Retinal pigment epithelial cell (primary cell): Measurements from ENCODE around the gene ZNF407.

ENCODE experiments used
- DNase-seq: peaks from one replicate; pipeline ENCODE4 v3.0.0-alpha.2; 2010; ENCODE audit warnings: low read depth
- H3K4me3 ChIP-seq: 2 replicates; pipeline ENCODE4 v1.5.1; 2011; ENCODE audit warnings: mild to moderate bottlenecking, low read length, control low read depth, moderate library complexity
- CTCF ChIP-seq: conservative IDR thresholded peaks from 2 replicates; pipeline ENCODE4 v1.5.1; 2011; ENCODE audit warnings: low read depth, low read length, control low read depth, inconsistent platforms

The ZNF407 gene

GRCh38 chr18:74773171-74773624 is 175.5 kb downstream of the ZNF407 start:
- H3K4me3 ChIP-seq, result no peak overlapping the region
- no peak for DNase-seq
- TF ChIP-seq CTCF, result no peak

GRCh38 chr18:74774486-74774885 is 176.8 kb downstream of the ZNF407 start:
- no peak for DNase-seq
- H3K4me3 ChIP-seq, result no peak overlapping the region
- no peak for TF ChIP-seq CTCF

GRCh38 chr18:74775239-74775638 is 177.6 kb downstream of the ZNF407 start:
- no peak for TF ChIP-seq CTCF
- no peak for DNase-seq
- no peak overlapping the region for H3K4me3 ChIP-seq

GRCh38 chr18:74778191-74778847 is 180.6 kb downstream of the ZNF407 start:
- no peak for TF ChIP-seq CTCF
- no peak for DNase-seq
- H3K4me3 ChIP-seq, result no peak overlapping the region

GRCh38 chr18:74784752-74785151 is 187.1 kb downstream of the ZNF407 start:
- DNase-seq, result no peak
- no peak for TF ChIP-seq CTCF
- H3K4me3 ChIP-seq, result no peak overlapping the region

- TF ChIP-seq CTCF, result no peak
- no peak for DNase-seq
- no peak overlapping the region for H3K4me3 ChIP-seq
Observed at GRCh38 chr18:74785632-74786031, 188.0 kb downstream of the ZNF407 start.

GRCh38 chr18:74788657-74789056 is 191.0 kb downstream of the ZNF407 start:
- no peak for TF ChIP-seq CTCF
- H3K4me3 ChIP-seq, result no peak overlapping the region
- no peak for DNase-seq
